Measurements from ENCODE around the gene KCNA5.

The KCNA5 gene

GRCh38 chr12:5037795-5038357 is 5.8 kb upstream of the KCNA5 start:
- TF ChIP-seq CTCF (IDR thresholded peaks at IDR 0.05; ENCODE audit: poor library complexity, severe bottlenecking) = no peak
- Histone ChIP-seq H3K36me3 (ENCODE audit: low read depth) (no peaks in the 10 kb centered on the region), H3K4me1 (ENCODE audit: insufficient read depth, poor library complexity, severe bottlenecking) (no peaks in the 10 kb centered on the region), H3K4me3 (ENCODE audit: severe bottlenecking) (no peak overlapping the region), H3K9me3 (ENCODE audit: severe bottlenecking) (no peaks in the 10 kb centered on the region), H3K27ac (ENCODE audit: poor library complexity, severe bottlenecking) (no peak overlapping the region), H3K27me3 (ENCODE audit: insufficient read depth, poor library complexity, severe bottlenecking) (peaks cover 16% of the 10 kb centered on the region)
- no peak for DNase-seq (ENCODE audit: low spot score)
- ATAC-seq (ENCODE audit: low read depth) = no peak

GRCh38 chr12:5038781-5039311 is 4.8 kb upstream of the KCNA5 start:
- no peaks in the 10 kb centered on the region for H3K9me3 ChIP-seq (ENCODE audit: severe bottlenecking)
- H3K27me3 ChIP-seq (ENCODE audit: insufficient read depth, poor library complexity, severe bottlenecking) = peaks cover 26% of the 10 kb centered on the region
- DNase-seq (ENCODE audit: low spot score) = no peak
- H3K4me3 ChIP-seq (ENCODE audit: severe bottlenecking) = no peak overlapping the region
- ATAC-seq (ENCODE audit: low read depth) = no peak
- no peaks in the 10 kb centered on the region for H3K4me1 ChIP-seq (ENCODE audit: insufficient read depth, poor library complexity, severe bottlenecking)
- H3K27ac ChIP-seq (ENCODE audit: poor library complexity, severe bottlenecking) = no peak overlapping the region
- H3K36me3 ChIP-seq (ENCODE audit: low read depth) = no peaks in the 10 kb centered on the region
- TF ChIP-seq CTCF (IDR thresholded peaks at IDR 0.05; ENCODE audit: poor library complexity, severe bottlenecking) = no peak

GRCh38 chr12:5039815-5040214 is 3.9 kb upstream of the KCNA5 start:
- no peak for ATAC-seq (ENCODE audit: low read depth)
- Histone ChIP-seq H3K27me3 (ENCODE audit: insufficient read depth, poor library complexity, severe bottlenecking) (peaks cover 28% of the 10 kb centered on the region), H3K36me3 (ENCODE audit: low read depth) (no peaks in the 10 kb centered on the region), H3K9me3 (ENCODE audit: severe bottlenecking) (no peaks in the 10 kb centered on the region), H3K4me3 (ENCODE audit: severe bottlenecking) (no peak overlapping the region), H3K27ac (ENCODE audit: poor library complexity, severe bottlenecking) (no peak overlapping the region), H3K4me1 (ENCODE audit: insufficient read depth, poor library complexity, severe bottlenecking) (no peaks in the 10 kb centered on the region)
- TF ChIP-seq CTCF (IDR thresholded peaks at IDR 0.05; ENCODE audit: poor library complexity, severe bottlenecking) = no peak
- DNase-seq (ENCODE audit: low spot score) = no peak

- H3K27ac ChIP-seq (ENCODE audit: poor library complexity, severe bottlenecking) = no peak overlapping the region
- no peaks in the 10 kb centered on the region for H3K4me1 ChIP-seq (ENCODE audit: insufficient read depth, poor library complexity, severe bottlenecking)
- H3K4me3 ChIP-seq (ENCODE audit: severe bottlenecking) = no peak overlapping the region
- ATAC-seq (ENCODE audit: low read depth) (no peak), DNase-seq (ENCODE audit: low spot score) (no peak)
- H3K9me3 ChIP-seq (ENCODE audit: severe bottlenecking) = no peaks in the 10 kb centered on the region
- H3K36me3 ChIP-seq (ENCODE audit: low read depth) = no peaks in the 10 kb centered on the region
- TF ChIP-seq CTCF (IDR thresholded peaks at IDR 0.05; ENCODE audit: poor library complexity, severe bottlenecking) = no peak
- peaks cover 28% of the 10 kb centered on the region for H3K27me3 ChIP-seq (ENCODE audit: insufficient read depth, poor library complexity, severe bottlenecking)
Observed at GRCh38 chr12:5040368-5040767, 3.3 kb upstream of the KCNA5 start.

Data from RWPE2 (cell line).